NT2/D1 (cell line): Measurements from ENCODE around the gene KCTD17.

ENCODE experiments used
- SUZ12 ChIP-seq: IDR thresholded peaks from 2 replicates; pipeline ENCODE4 v1.6.1; 2011; ENCODE audit not compliant: insufficient read length, insufficient read depth; ENCODE audit errors: extremely low read depth
- YY1 ChIP-seq: IDR thresholded peaks from 2 replicates; pipeline ENCODE4 v1.6.1; 2011; ENCODE audit not compliant: insufficient read length, insufficient read depth

GRCh38 chr22:37072673-37073072 is 21.1 kb downstream of the KCTD17 start:
- TF ChIP-seq YY1 = no peak
- TF ChIP-seq SUZ12 = no peak
